Endodermal cell (in vitro differentiated cells): Measurements from ENCODE around the gene DYRK1A. TPM values are rescaled to one million over a fixed set of nuclear protein-coding genes. Genes with fewer than 3 reads are reported as not detected.

Source experiments
- DNase-seq: peaks from one replicate; pipeline ENCODE4 v3.0.0-alpha.2; 2017
- H3K27ac ChIP-seq: 2 replicates; pipeline ENCODE4 v1.5.1; 2013; ENCODE audit warnings: mild to moderate bottlenecking, low read depth, low read length, moderate library complexity
- H3K27me3 ChIP-seq: 2 replicates; pipeline ENCODE4 v1.6.1; 2013; ENCODE audit warnings: mild to moderate bottlenecking, low read length, moderate library complexity; ENCODE audit not compliant: insufficient read depth, control insufficient read depth, poor library complexity, severe bottlenecking
- H3K36me3 ChIP-seq: 2 replicates; pipeline ENCODE4 v1.7.0; 2013; ENCODE audit warnings: mild to moderate bottlenecking, low read length, moderate library complexity; ENCODE audit not compliant: control insufficient read depth, insufficient read depth
- H3K4me1 ChIP-seq: one replicate; pipeline ENCODE4 v1.7.0; 2013; ENCODE audit warnings: low read length; ENCODE audit not compliant: control insufficient read depth, insufficient read depth
- H3K4me3 ChIP-seq: 2 replicates; pipeline ENCODE4 v1.5.1; 2013; ENCODE audit warnings: mild to moderate bottlenecking, low read length, moderate library complexity
- H3K9ac ChIP-seq: 2 replicates; pipeline ENCODE4 v1.6.1; 2013; ENCODE audit warnings: mild to moderate bottlenecking, low read length, moderate library complexity; ENCODE audit not compliant: poor library complexity, severe bottlenecking; ENCODE audit errors: extremely low read depth
- H3K9me3 ChIP-seq: 2 replicates; pipeline ENCODE4 v1.6.1; 2013; ENCODE audit warnings: mild to moderate bottlenecking, low read length, moderate library complexity; ENCODE audit not compliant: control insufficient read depth
- H3K27ac Mint-ChIP-seq: 2 replicates; pipeline ENCODE4 v1.8.0; 2020; ENCODE audit warnings: mixed read lengths
- H3K27me3 Mint-ChIP-seq: 2 replicates; pipeline ENCODE4 v1.8.0; 2021; ENCODE audit warnings: mild to moderate bottlenecking, mixed read lengths; ENCODE audit not compliant: insufficient read depth
- H3K36me3 Mint-ChIP-seq: 2 replicates; pipeline ENCODE4 v1.8.0; 2020; ENCODE audit warnings: low read depth, mixed read lengths
- H3K4me1 Mint-ChIP-seq: 2 replicates; pipeline ENCODE4 v1.8.0; 2020; ENCODE audit warnings: mixed read lengths
- H3K4me3 Mint-ChIP-seq: 2 replicates; pipeline ENCODE4 v1.8.0; 2020; ENCODE audit warnings: mild to moderate bottlenecking, moderate library complexity, mixed read lengths
- H3K9me3 Mint-ChIP-seq: 2 replicates; pipeline ENCODE4 v1.8.0; 2020; ENCODE audit warnings: mild to moderate bottlenecking, mixed read lengths
- WGBS, 2 experiments: methylation state at CpG; one replicate each; pipeline versions ENCODE4 v1.1.5 to v1.1.7; 2013; ENCODE audit warnings: missing lambda C conversion rate in 2 of 2, mixed read lengths in 1 of 2; ENCODE audit not compliant: insufficient coverage in 1 of 2, insufficient read length in 1 of 2; 5-methylcytosine and 5-hydroxymethylcytosine counted together
- total RNA-seq, 2 donors: library from RNA; stranded (reverse); fragmentation: NEBNext Ultra II Directional in 1 of 2; extraction: Animal tissue kit (Norgen Biotek cat#: 25700) in 1 of 2; gene quantifications; 2 replicates in 1 of 2; 3 replicates in 1 of 2; pipeline ENCODE4 v1.2.1, GENCODE V29; 2021
- TF ChIP-seq, protein P1 (sequence below): fragments of 200-600 bp; sonication (generic); conservative IDR thresholded peaks from 2 replicates; pipeline ENCODE4 v1.5.0; 2021; ENCODE audit warnings: antibody characterized with exemption, mild to moderate bottlenecking

DYRK1A gene
- total RNA-seq, 2 donors from 2014 or later, result 73.9 to 75.2 TPM

DNA sequence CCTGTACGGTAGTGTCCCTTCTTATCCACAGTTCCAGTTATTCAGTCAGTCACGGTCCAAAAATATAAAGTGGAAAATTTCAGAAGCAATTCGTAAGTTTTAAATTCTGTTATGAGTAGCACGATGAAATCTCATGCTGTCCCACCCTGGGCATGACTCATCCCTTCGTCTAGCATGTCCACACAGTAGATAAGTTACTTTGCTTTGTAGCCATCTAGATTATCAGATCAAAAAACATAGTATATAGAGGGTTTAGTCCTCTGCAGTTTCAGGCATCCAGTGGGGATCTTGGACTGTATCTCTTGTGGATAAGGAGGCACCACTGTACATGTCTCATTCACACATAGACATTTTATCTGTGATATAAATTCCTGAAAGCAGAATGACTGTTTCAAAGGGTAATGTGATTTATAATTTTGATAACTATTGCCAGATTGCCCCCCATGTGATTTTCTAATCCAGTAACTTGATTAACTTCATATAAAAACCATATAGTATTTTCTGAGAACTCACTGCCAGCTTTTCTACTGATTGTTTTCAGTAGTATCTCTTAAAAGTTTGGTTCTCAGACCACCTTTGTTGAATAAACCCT lies 143.3 kb downstream of the DYRK1A start:
- Mint-ChIP-seq H3K36me3 (peaks cover 60% of the 10 kb centered on the region), H3K4me1 (peaks cover 7% of the 10 kb centered on the region), H3K9me3 (no peaks in the 10 kb centered on the region), H3K4me3 (no peak overlapping the region), H3K27ac (no peak overlapping the region), H3K27me3 (no peaks in the 10 kb centered on the region)
- no peaks in the 10 kb centered on the region for H3K27me3 ChIP-seq
- H3K36me3 ChIP-seq, result peaks cover 99% of the 10 kb centered on the region
- TF ChIP-seq, protein P1, sequence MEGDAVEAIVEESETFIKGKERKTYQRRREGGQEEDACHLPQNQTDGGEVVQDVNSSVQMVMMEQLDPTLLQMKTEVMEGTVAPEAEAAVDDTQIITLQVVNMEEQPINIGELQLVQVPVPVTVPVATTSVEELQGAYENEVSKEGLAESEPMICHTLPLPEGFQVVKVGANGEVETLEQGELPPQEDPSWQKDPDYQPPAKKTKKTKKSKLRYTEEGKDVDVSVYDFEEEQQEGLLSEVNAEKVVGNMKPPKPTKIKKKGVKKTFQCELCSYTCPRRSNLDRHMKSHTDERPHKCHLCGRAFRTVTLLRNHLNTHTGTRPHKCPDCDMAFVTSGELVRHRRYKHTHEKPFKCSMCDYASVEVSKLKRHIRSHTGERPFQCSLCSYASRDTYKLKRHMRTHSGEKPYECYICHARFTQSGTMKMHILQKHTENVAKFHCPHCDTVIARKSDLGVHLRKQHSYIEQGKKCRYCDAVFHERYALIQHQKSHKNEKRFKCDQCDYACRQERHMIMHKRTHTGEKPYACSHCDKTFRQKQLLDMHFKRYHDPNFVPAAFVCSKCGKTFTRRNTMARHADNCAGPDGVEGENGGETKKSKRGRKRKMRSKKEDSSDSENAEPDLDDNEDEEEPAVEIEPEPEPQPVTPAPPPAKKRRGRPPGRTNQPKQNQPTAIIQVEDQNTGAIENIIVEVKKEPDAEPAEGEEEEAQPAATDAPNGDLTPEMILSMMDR, result no peak
- H3K9me3 ChIP-seq, result no peaks in the 10 kb centered on the region
- H3K27ac ChIP-seq, result no peak overlapping the region
- 96 to 100% methylated on average over 3 to 5 of the region's 5 CpGs for WGBS, 2 experiments
- no peak overlapping the region for H3K4me3 ChIP-seq
- no peak for DNase-seq
- H3K4me1 ChIP-seq, result no peaks in the 10 kb centered on the region
- no peak overlapping the region for H3K9ac ChIP-seq

DNA sequence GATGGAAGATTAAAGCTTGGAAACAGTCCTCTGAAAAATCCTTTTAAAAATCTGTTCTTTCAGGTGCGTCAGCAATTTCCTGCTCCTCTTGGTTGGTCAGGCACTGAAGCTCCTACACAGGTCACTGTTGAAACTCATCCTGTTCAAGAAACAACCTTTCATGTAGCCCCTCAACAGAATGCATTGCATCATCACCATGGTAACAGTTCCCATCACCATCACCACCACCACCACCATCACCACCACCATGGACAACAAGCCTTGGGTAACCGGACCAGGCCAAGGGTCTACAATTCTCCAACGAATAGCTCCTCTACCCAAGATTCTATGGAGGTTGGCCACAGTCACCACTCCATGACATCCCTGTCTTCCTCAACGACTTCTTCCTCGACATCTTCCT lies 145.3 kb downstream of the DYRK1A start:
- H3K27me3 Mint-ChIP-seq, result no peaks in the 10 kb centered on the region
- H3K9me3 ChIP-seq, result no peaks in the 10 kb centered on the region
- H3K27ac ChIP-seq, result no peak overlapping the region
- no peak overlapping the region for H3K4me3 Mint-ChIP-seq
- WGBS, 2 experiments, result 97 to 100% methylated on average over 4 to 5 of the region's 5 CpGs
- peaks cover 97% of the 10 kb centered on the region for H3K36me3 ChIP-seq
- peaks cover 23% of the 10 kb centered on the region for H3K4me1 Mint-ChIP-seq
- TF ChIP-seq, protein P1, result no peak
- H3K9ac ChIP-seq, result no peak overlapping the region
- H3K36me3 Mint-ChIP-seq, result peaks cover 57% of the 10 kb centered on the region
- no peaks in the 10 kb centered on the region for H3K27me3 ChIP-seq
- H3K9me3 Mint-ChIP-seq, result no peaks in the 10 kb centered on the region
- peaks cover 5% of the 10 kb centered on the region for H3K4me1 ChIP-seq
- no peak for DNase-seq
- H3K4me3 ChIP-seq, result no peak overlapping the region
- H3K27ac Mint-ChIP-seq, result no peak overlapping the region

DNA sequence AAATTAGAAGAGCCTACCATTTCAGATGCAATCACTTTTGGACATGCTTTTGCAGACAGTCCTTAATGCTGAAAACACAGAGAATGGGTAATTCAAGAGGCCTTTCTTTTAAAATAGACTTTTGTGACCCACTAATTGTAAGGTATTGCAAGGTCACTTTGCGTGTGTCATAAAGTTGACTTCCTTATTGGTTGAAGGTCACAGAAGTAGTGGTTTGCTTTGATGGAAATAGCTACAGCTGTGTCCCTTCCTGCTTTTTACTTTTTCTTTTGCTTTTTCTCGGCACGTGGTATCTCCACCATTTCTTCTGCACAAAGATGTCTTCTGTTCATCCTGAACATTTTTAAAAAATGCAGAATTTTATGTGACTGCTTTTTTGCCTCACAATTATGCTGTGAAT lies 146.8 kb downstream of the DYRK1A start:
- no peak for DNase-seq
- Mint-ChIP-seq H3K4me1 (peaks cover 27% of the 10 kb centered on the region), H3K27me3 (no peaks in the 10 kb centered on the region), H3K36me3 (peaks cover 72% of the 10 kb centered on the region), H3K9me3 (no peaks in the 10 kb centered on the region), H3K27ac (no peak overlapping the region), H3K4me3 (no peak overlapping the region)
- H3K27ac ChIP-seq, result no peak overlapping the region
- peaks cover 6% of the 10 kb centered on the region for H3K4me1 ChIP-seq
- H3K9me3 ChIP-seq, result no peaks in the 10 kb centered on the region
- peaks cover 95% of the 10 kb centered on the region for H3K36me3 ChIP-seq
- TF ChIP-seq, protein P1, result no peak
- H3K4me3 ChIP-seq, result no peak overlapping the region
- WGBS, 2 experiments, result 96 to 100% methylated on average over 1 to 3 of the region's 3 CpGs
- no peak overlapping the region for H3K9ac ChIP-seq
- no peaks in the 10 kb centered on the region for H3K27me3 ChIP-seq
